Measurements from ENCODE around the gene CD2AP. TPM values are rescaled to one million over a fixed set of nuclear protein-coding genes. Genes with fewer than 3 reads are reported as not detected.

CD2AP gene
- total RNA-seq, 1 experiment from 2014 or later, result 41.8 TPM

DNA sequence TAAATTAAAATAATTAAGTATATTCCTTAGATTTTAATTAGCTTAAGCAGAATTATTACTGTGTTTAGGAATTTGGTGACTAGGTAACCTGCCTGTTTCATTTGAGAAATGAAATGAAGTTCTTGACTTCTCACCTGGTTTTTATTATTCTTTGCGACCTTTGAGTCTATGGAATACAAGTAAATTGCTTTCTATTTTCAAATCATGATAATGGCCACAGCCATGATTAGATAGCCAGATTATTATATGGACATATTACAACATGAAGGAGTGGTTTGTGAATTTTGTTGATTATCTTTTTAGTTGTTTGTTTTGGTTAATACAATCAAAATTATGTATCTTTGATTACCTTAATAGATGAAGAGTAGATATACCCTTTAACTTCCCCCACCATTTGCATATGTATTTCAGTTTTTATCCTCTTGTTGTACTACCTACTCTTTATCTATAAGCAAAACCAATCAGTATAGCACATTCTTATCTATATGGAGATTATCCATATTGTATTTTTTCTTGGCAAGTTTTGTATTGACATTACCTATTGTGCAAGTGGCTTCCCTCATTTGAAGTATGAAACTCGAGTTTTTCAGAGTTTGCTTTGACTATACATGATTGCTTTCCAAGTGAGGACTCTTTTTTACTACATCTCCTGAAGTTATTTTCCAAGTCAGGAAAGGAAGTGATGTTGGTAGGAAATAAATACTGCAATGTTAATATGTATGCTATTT lies 47.9 kb downstream of the CD2AP start:
- TF ChIP-seq TCF7L2 (IDR thresholded peaks at IDR 0.05; ENCODE audit: low read depth, low read length), result no peak
- TF ChIP-seq POLR2AphosphoS5 (IDR thresholded peaks at IDR 0.05; ENCODE audit: low read depth, low read length), result no peak
- TF ChIP-seq SIN3A (IDR thresholded peaks at IDR 0.05; ENCODE audit: borderline replicate concordance, insufficient read depth, low read depth, low read length), result no peak
- TF ChIP-seq, protein P1, sequence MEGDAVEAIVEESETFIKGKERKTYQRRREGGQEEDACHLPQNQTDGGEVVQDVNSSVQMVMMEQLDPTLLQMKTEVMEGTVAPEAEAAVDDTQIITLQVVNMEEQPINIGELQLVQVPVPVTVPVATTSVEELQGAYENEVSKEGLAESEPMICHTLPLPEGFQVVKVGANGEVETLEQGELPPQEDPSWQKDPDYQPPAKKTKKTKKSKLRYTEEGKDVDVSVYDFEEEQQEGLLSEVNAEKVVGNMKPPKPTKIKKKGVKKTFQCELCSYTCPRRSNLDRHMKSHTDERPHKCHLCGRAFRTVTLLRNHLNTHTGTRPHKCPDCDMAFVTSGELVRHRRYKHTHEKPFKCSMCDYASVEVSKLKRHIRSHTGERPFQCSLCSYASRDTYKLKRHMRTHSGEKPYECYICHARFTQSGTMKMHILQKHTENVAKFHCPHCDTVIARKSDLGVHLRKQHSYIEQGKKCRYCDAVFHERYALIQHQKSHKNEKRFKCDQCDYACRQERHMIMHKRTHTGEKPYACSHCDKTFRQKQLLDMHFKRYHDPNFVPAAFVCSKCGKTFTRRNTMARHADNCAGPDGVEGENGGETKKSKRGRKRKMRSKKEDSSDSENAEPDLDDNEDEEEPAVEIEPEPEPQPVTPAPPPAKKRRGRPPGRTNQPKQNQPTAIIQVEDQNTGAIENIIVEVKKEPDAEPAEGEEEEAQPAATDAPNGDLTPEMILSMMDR (IDR thresholded peaks at IDR 0.05), result no peak
- TF ChIP-seq, protein P2, sequence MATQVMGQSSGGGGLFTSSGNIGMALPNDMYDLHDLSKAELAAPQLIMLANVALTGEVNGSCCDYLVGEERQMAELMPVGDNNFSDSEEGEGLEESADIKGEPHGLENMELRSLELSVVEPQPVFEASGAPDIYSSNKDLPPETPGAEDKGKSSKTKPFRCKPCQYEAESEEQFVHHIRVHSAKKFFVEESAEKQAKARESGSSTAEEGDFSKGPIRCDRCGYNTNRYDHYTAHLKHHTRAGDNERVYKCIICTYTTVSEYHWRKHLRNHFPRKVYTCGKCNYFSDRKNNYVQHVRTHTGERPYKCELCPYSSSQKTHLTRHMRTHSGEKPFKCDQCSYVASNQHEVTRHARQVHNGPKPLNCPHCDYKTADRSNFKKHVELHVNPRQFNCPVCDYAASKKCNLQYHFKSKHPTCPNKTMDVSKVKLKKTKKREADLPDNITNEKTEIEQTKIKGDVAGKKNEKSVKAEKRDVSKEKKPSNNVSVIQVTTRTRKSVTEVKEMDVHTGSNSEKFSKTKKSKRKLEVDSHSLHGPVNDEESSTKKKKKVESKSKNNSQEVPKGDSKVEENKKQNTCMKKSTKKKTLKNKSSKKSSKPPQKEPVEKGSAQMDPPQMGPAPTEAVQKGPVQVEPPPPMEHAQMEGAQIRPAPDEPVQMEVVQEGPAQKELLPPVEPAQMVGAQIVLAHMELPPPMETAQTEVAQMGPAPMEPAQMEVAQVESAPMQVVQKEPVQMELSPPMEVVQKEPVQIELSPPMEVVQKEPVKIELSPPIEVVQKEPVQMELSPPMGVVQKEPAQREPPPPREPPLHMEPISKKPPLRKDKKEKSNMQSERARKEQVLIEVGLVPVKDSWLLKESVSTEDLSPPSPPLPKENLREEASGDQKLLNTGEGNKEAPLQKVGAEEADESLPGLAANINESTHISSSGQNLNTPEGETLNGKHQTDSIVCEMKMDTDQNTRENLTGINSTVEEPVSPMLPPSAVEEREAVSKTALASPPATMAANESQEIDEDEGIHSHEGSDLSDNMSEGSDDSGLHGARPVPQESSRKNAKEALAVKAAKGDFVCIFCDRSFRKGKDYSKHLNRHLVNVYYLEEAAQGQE (IDR thresholded peaks at IDR 0.05; ENCODE audit: insufficient read depth in 1 of 2, low read depth in 2 of 2, low read length in 1 of 2), result no peak
- intact Hi-C loops (cut with micrococcal nuclease; ENCODE audit: unreplicated experiment), result no loop called here
- in situ Hi-C loops (cut with HindIII; ENCODE audit: low pct_unique_long_range_greater_than_20kb, low sequenced_read_pairs), result no loop called here
- POLR2A ChIA-PET, result no interaction called here
- no peaks in the 10 kb centered on the region for H3K36me3 ChIP-seq (ENCODE audit: control insufficient read depth, insufficient read depth, low read length)
- H3K27ac ChIP-seq (ENCODE audit: low read length), result no peak overlapping the region
- CTCF ChIA-PET, result no interaction called here
- H3K4me1 ChIP-seq (ENCODE audit: control insufficient read depth, insufficient read depth, low read length), result no peaks in the 10 kb centered on the region; the same call in 1 of the 2 replicates
- no TSS peak for BruUV-seq (replicated peaks)
- ATAC-seq, result no peak
- H3K4me3 ChIP-seq (ENCODE audit: low read depth in 2 of 2, low read length in 2 of 2), result no peak overlapping the region
- H3K9me3 ChIP-seq (ENCODE audit: control insufficient read depth, insufficient read depth, low read depth, low read length), result no peaks in the 10 kb centered on the region
- no peak for DNase-seq (ENCODE audit: low read depth, low spot score)
- no peaks in the 10 kb centered on the region for H3K27me3 ChIP-seq (ENCODE audit: control insufficient read depth, insufficient read depth, low read length)

DNA sequence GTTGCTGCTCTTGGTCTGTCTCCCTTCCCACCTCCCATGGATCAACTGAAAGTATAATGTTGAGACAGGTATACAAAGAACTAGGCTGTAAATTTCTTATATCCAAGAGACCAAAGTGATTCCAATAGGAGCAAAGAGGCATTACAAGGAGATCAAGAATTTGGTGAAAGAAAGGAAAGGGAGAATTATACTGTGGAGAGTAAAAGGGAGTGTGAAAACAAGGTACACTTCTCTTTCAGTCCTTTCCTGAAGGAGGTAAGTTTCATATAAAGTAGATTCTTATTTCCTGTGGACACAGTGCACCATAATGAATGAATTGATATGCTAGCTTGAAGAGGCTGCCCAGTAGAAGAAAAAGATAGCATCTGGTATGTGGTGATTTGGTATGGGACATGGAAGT lies 49.7 kb downstream of the CD2AP start:
- Histone ChIP-seq H3K4me1 (ENCODE audit: control insufficient read depth, insufficient read depth, low read length) (no peaks in the 10 kb centered on the region; the same call in 1 of the 2 replicates), H3K27ac (ENCODE audit: low read length) (no peak overlapping the region), H3K4me3 (ENCODE audit: low read depth in 2 of 2, low read length in 2 of 2) (no peak overlapping the region), H3K9me3 (ENCODE audit: control insufficient read depth, insufficient read depth, low read depth, low read length) (no peaks in the 10 kb centered on the region), H3K36me3 (ENCODE audit: control insufficient read depth, insufficient read depth, low read length) (no peaks in the 10 kb centered on the region), H3K27me3 (ENCODE audit: control insufficient read depth, insufficient read depth, low read length) (no peaks in the 10 kb centered on the region)
- TF ChIP-seq POLR2AphosphoS5 (IDR thresholded peaks at IDR 0.05; ENCODE audit: low read depth, low read length) (no peak), TCF7L2 (IDR thresholded peaks at IDR 0.05; ENCODE audit: low read depth, low read length) (no peak), SIN3A (IDR thresholded peaks at IDR 0.05; ENCODE audit: borderline replicate concordance, insufficient read depth, low read depth, low read length) (no peak)
- TF ChIP-seq, protein P2 (IDR thresholded peaks at IDR 0.05; ENCODE audit: insufficient read depth in 1 of 2, low read depth in 2 of 2, low read length in 1 of 2), result no peak
- TF ChIP-seq, protein P1 (IDR thresholded peaks at IDR 0.05), result no peak
- DNase-seq (ENCODE audit: low read depth, low spot score) (no peak), ATAC-seq (no peak)
- in situ Hi-C loops (cut with HindIII; ENCODE audit: low pct_unique_long_range_greater_than_20kb, low sequenced_read_pairs), result no loop called here
- BruUV-seq (replicated peaks), result no TSS peak
- intact Hi-C loops (cut with micrococcal nuclease; ENCODE audit: unreplicated experiment), result no loop called here
- ChIA-PET CTCF (no interaction called here), POLR2A (interaction anchor here (0.6 kb wide), 1 partner anchor 254 kb away, joined by 4 read pairs; no protein-coding TSS in a partner anchor)

All from Panc1 (cell line).